ENCODE measurements around the gene BACH1.
"Not testable (repeated sequence)": the region's sequence is repeated elsewhere in the genome, so short reads cannot be mapped to it uniquely, and the experiment has no call there.

- not testable (repeated sequence) for TF ChIP-seq POLR2AphosphoS5 (IDR thresholded peaks at IDR 0.05; ENCODE audit: insufficient read depth, low read depth, low read length); CTCF (IDR thresholded peaks at IDR 0.05; ENCODE audit: extremely low read depth in 1 of 2, insufficient read depth in 1 of 2, low read depth in 1 of 2, low read length in 2 of 2); EZH2 (IDR thresholded peaks at IDR 0.05; ENCODE audit: borderline replicate concordance, low read depth, low read length, severe bottlenecking); POLR2A (IDR thresholded peaks at IDR 0.05; ENCODE audit: low read depth, low read length); JUN (IDR thresholded peaks at IDR 0.05; ENCODE audit: borderline replicate concordance, insufficient read depth, insufficient read length, low read depth); MYC (IDR thresholded peaks at IDR 0.05; ENCODE audit: low read depth, low read length); GATA2 (IDR thresholded peaks at IDR 0.05; ENCODE audit: insufficient read depth, insufficient read length, low read depth, low read length)
- TF ChIP-seq, protein P1, sequence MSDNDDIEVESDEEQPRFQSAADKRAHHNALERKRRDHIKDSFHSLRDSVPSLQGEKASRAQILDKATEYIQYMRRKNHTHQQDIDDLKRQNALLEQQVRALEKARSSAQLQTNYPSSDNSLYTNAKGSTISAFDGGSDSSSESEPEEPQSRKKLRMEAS (IDR thresholded peaks at IDR 0.05; ENCODE audit: insufficient read depth, insufficient read length): not testable (repeated sequence)
Observed at GRCh38 chr21:29356810-29357209, 58.1 kb downstream of the BACH1 start.

Measured in endothelial cell of umbilical vein (primary cell).